HCT116 (cell line): ENCODE data around the gene HMGA1. TPM values are rescaled to one million over a fixed set of nuclear protein-coding genes. Genes with fewer than 3 reads are reported as not detected.

Experiments used
- ATAC-seq: fragments of 200-7000 bp; cut with Tn5 transposase; 2 replicates; pipeline ENCODE4 v1.9.1; 2020; ENCODE audit warnings: mild to moderate bottlenecking, moderate library complexity
- BruUV-seq: library from RNA; stranded (reverse); fragments of 400-500 nt; replicated peaks from 2 replicates; lab custom pipeline; 2021; lab: Mats Ljungman, UMichigan
- CTCF ChIA-PET: fragments of 300-600 bp; sonication (Branson Sonifier 250); formaldehyde crosslinking; loops from one replicate; lab custom pipeline; 2021; ENCODE audit warnings: antibody characterized with exemption; lab: Charles Lee
- POLR2A ChIA-PET: fragments of 300-600, 350-600 bp; sonication (Branson Sonifier 250); formaldehyde crosslinking; loops from one replicate; lab custom pipeline; 2021; ENCODE audit warnings: antibody characterized with exemption; lab: Charles Lee
- RAD21 ChIA-PET, 2 experiments: fragments of 300-600 bp; sonication (Branson Sonifier 250); formaldehyde crosslinking; loops; one replicate each; lab custom pipeline; 2023; ENCODE audit warnings: low total read pairs in 2 of 2; ENCODE audit not compliant: uncharacterized antibody in 2 of 2, unreplicated experiment in 2 of 2, low non-redundant PET in 1 of 2; lab: Charles Lee
- DNase-seq: peaks from one replicate; pipeline ENCODE4 v3.0.0-alpha.2; 2010; ENCODE audit warnings: low read depth, low spot score
- H2AFZ ChIP-seq: fragments of 200-600 bp; shearing (Covaris generic), sonication (generic); 2 replicates; pipeline ENCODE4 v1.6.1; 2017; ENCODE audit warnings: low read depth, mixed run types, mixed read lengths, antibody characterized with exemption, low read length; ENCODE audit not compliant: poor library complexity, severe bottlenecking
- H3K27ac ChIP-seq: 2 replicates; pipeline ENCODE4 v1.5.1; 2012; ENCODE audit warnings: low read depth, low read length
- H3K27me3 ChIP-seq: fragments of 200-600 bp; sonication (generic); 2 replicates; pipeline ENCODE4 v1.6.1; 2016; ENCODE audit warnings: mixed run types, low read length, mixed read lengths; ENCODE audit not compliant: insufficient read depth
- H3K36me3 ChIP-seq, 2 experiments: fragments of 200-500 bp in 1 of 2; fragments of 200-600 bp in 1 of 2; sonication (Bioruptor generic) in 1 of 2; sonication (generic) in 1 of 2; 2 replicates each; pipeline versions ENCODE4 v1.5.1 to v1.6.1; 2014 to 2016; ENCODE audit warnings: low read length in 2 of 2, inconsistent platforms in 1 of 2, mixed read lengths in 1 of 2, mixed run types in 1 of 2; ENCODE audit not compliant: insufficient read depth in 2 of 2, control insufficient read depth in 1 of 2
- H3K4me1 ChIP-seq, 2 experiments: fragments of 200-600 bp in 1 of 2; sonication (generic) in 1 of 2; 2 replicates each; pipeline versions ENCODE4 v1.5.1 to v1.6.1; 2012 to 2017; ENCODE audit warnings: low read length in 2 of 2, inconsistent platforms in 1 of 2, mild to moderate bottlenecking in 1 of 2, mixed read lengths in 1 of 2, mixed run types in 1 of 2, moderate library complexity in 1 of 2; ENCODE audit not compliant: insufficient read depth in 2 of 2, control insufficient read depth in 1 of 2
- H3K4me2 ChIP-seq: fragments of 200-600 bp; sonication (generic); 2 replicates; pipeline ENCODE4 v1.6.1; 2017; ENCODE audit warnings: mixed run types, low read length, mixed read lengths
- H3K4me3 ChIP-seq, 2 experiments: fragments of 200-600 bp in 1 of 2; sonication (generic) in 1 of 2; replicated peaks in 1 of 2; 2 replicates each; pipeline ENCODE4 v1.5.1; 2011 to 2016; ENCODE audit warnings: low read length in 2 of 2, control low read depth in 1 of 2, low read depth in 1 of 2, mild to moderate bottlenecking in 1 of 2, mixed read lengths in 1 of 2, mixed run types in 1 of 2
- H3K79me2 ChIP-seq: fragments of 200-600 bp; sonication (generic); 2 replicates; pipeline ENCODE4 v1.6.1; 2017; ENCODE audit warnings: mild to moderate bottlenecking, mixed run types, low read length, moderate library complexity, mixed read lengths; ENCODE audit not compliant: insufficient read depth
- H3K9ac ChIP-seq: fragments of 200-600 bp; sonication (generic); 2 replicates; pipeline ENCODE4 v1.6.1; 2016; ENCODE audit warnings: low read length, mixed read lengths
- H3K9me2 ChIP-seq: fragments of 200-600 bp; sonication (generic), shearing (Covaris generic); 2 replicates; pipeline ENCODE4 v1.6.1; 2017; ENCODE audit warnings: mixed run types, mild to moderate bottlenecking, moderate library complexity; ENCODE audit not compliant: insufficient read depth
- H3K9me3 ChIP-seq, 2 experiments: fragments of 200-500 bp in 1 of 2; fragments of 200-600 bp in 1 of 2; sonication (Bioruptor generic) in 1 of 2; sonication (generic) in 1 of 2; 2 replicates each; pipeline ENCODE4 v1.6.1; 2014 to 2017; ENCODE audit warnings: low read length in 2 of 2, mixed read lengths in 2 of 2, inconsistent platforms in 1 of 2, low read depth in 1 of 2, mild to moderate bottlenecking in 1 of 2, mixed run types in 1 of 2, moderate library complexity in 1 of 2; ENCODE audit not compliant: control insufficient read depth in 1 of 2, insufficient read depth in 1 of 2
- H4K20me1 ChIP-seq: fragments of 200-600 bp; sonication (generic), shearing (Covaris generic); 2 replicates; pipeline ENCODE4 v1.6.1; 2017; ENCODE audit warnings: mixed run types, mild to moderate bottlenecking, moderate library complexity; ENCODE audit not compliant: insufficient read depth
- CBX3 ChIP-seq: IDR thresholded peaks from 2 replicates; pipeline ENCODE4 v1.6.1; 2012; ENCODE audit warnings: low read depth
- CEBPB ChIP-seq: IDR thresholded peaks from 2 replicates; pipeline ENCODE4 v1.6.1; 2012; ENCODE audit warnings: low read depth
- CTCF ChIP-seq, 3 experiments: fragments of 200-600 bp in 1 of 3; sonication (generic) in 1 of 3; IDR thresholded peaks in 2 of 3; conservative IDR thresholded peaks in 1 of 3; 2 replicates each; pipeline ENCODE4 v1.5.1; 2012 to 2017; ENCODE audit warnings: low read depth in 2 of 3, low read length in 2 of 3, antibody characterized with exemption in 1 of 3, borderline replicate concordance in 1 of 3, control low read depth in 1 of 3, mild to moderate bottlenecking in 1 of 3, mixed read lengths in 1 of 3, mixed run types in 1 of 3, moderate library complexity in 1 of 3; ENCODE audit not compliant: insufficient read depth in 1 of 3
- ELF1 ChIP-seq: IDR thresholded peaks from 2 replicates; pipeline ENCODE4 v1.6.1; 2012; ENCODE audit warnings: low read depth, borderline replicate concordance
- JUND ChIP-seq: IDR thresholded peaks from 2 replicates; pipeline ENCODE4 v1.6.1; 2012
- POLR2A ChIP-seq: IDR thresholded peaks from 2 replicates; pipeline ENCODE4 v1.7.0; 2011; ENCODE audit warnings: borderline replicate concordance; ENCODE audit not compliant: insufficient read depth, insufficient read length; ENCODE audit errors: extremely low read depth
- POLR2AphosphoS5 ChIP-seq: IDR thresholded peaks from 2 replicates; pipeline ENCODE4 v1.6.1; 2011; ENCODE audit warnings: mild to moderate bottlenecking, low read depth, low read length, moderate library complexity
- RAD21 ChIP-seq: IDR thresholded peaks from 2 replicates; pipeline ENCODE4 v1.6.1; 2012; ENCODE audit warnings: low read depth, mild to moderate bottlenecking
- SP1 ChIP-seq: IDR thresholded peaks from 2 replicates; pipeline ENCODE4 v1.6.1; 2012; ENCODE audit warnings: low read depth
- SRF ChIP-seq: IDR thresholded peaks from 2 replicates; pipeline ENCODE4 v1.6.1; 2012; ENCODE audit warnings: low read depth
- YY1 ChIP-seq: IDR thresholded peaks from 2 replicates; pipeline ENCODE4 v1.6.1; 2011; ENCODE audit warnings: low read length, low read depth, moderate library complexity, mild to moderate bottlenecking; ENCODE audit not compliant: insufficient replicate concordance; ENCODE audit errors: extremely low read depth
- ZFX ChIP-seq: fragments of 450-650 bp; IDR thresholded peaks from 2 replicates; pipeline ENCODE4 v1.6.1; 2017
- intact Hi-C: fragments of 100-400 bp; cut with micrococcal nuclease; formaldehyde crosslinking; loops from 2 replicates; pipeline ENCODE4 v1.10.0; 2022
- total RNA-seq: library from RNA; stranded (reverse); gene quantifications from one replicate; pipeline ENCODE4 v1.2.1, GENCODE V29; 2021; ENCODE audit not compliant: unreplicated experiment

Gene HMGA1
- total RNA-seq, 1 experiment from 2014 or later: 2,459 TPM

- CTCF ChIA-PET: interaction anchor here (1.8 kb wide), 1 partner anchor 39 kb away, joined by 6 read pairs; no protein-coding TSS in a partner anchor
- POLR2A ChIA-PET: interaction anchor here (2.7 to 4.2 kb wide), 2 partner anchors 9 to 11 kb away, joined by 16 to 21 read pairs; no protein-coding TSS in a partner anchor
- peaks cover 0 to 20% of the 10 kb centered on the region in 2 experiments; a peak in 2 of 4 replicates for H3K36me3 ChIP-seq
- H3K79me2 ChIP-seq: peaks cover 29% of the 10 kb centered on the region
- H3K4me3 ChIP-seq: no peak overlapping the region
- peaks cover 6% of the 10 kb centered on the region; the same call in 1 of the 2 replicates for H4K20me1 ChIP-seq
- H3K9me2 ChIP-seq: no peaks in the 10 kb centered on the region
- DNase-seq: no peak
- H3K4me1 ChIP-seq: peaks cover 31 to 81% of the 10 kb centered on the region in 2 experiments
- peak overlapping the region; percentile 90; the same call in 1 of the 2 replicates for H3K4me2 ChIP-seq
- H3K9me3 ChIP-seq: no peaks in the 10 kb centered on the region
- H3K9ac ChIP-seq: peak overlapping the region; percentile 87
- BruUV-seq: no TSS peak
- no peaks in the 10 kb centered on the region for H3K27me3 ChIP-seq
- TF ChIP-seq ELF1 (no peak), POLR2AphosphoS5 (0 out of 2 replicates have a peak, but pooled peaks have one; percentile 15)
- RAD21 ChIA-PET: no interaction called here
- no peak for ATAC-seq
- no peak overlapping the region for H2AFZ ChIP-seq
- H3K27ac ChIP-seq: peak overlapping the region; percentile 68
- intact Hi-C loops: no loop called here
These were observed 1.9 kb upstream of the HMGA1 start for GRCh38 chr6:34234667-34235306.

GRCh38 chr6:34235307-34236130 is 1.2 kb upstream of the HMGA1 start:
- Histone ChIP-seq H3K9me3 (no peaks in the 10 kb centered on the region), H3K4me2 (peak overlapping the region; percentile 90), H4K20me1 (peaks cover 6% of the 10 kb centered on the region; the same call in 1 of the 2 replicates), H3K27me3 (no peaks in the 10 kb centered on the region), H3K9me2 (no peaks in the 10 kb centered on the region), H3K79me2 (peaks cover 36% of the 10 kb centered on the region), H2AFZ (no peak overlapping the region), H3K4me3 (peak overlapping the region; percentile 66 to 69), H3K9ac (peak overlapping the region; percentile 87), H3K36me3 (peaks cover 0 to 28% of the 10 kb centered on the region in 2 experiments; a peak in 2 of 4 replicates), H3K27ac (peak overlapping the region; percentile 95), H3K4me1 (peaks cover 31 to 81% of the 10 kb centered on the region in 2 experiments)
- POLR2A ChIA-PET: interaction anchor here (1.0 to 1.9 kb wide), 9 partner anchors 9 to 180 kb away, joined by 3 to 46 read pairs (median 14); partner anchors contain the start of gene SMIM29
- RAD21 ChIA-PET: no interaction called here
- CTCF ChIA-PET: interaction anchor here (1.3 to 1.7 kb wide), 2 partner anchors 40 to 72 kb away, joined by 3 to 5 read pairs; no protein-coding TSS in a partner anchor
- ATAC-seq (peak; percentile 53), DNase-seq (no peak)
- BruUV-seq: no TSS peak
- intact Hi-C loops: loop anchor here (1.0 kb wide), 1 partner anchor 7 kb away; no protein-coding TSS in a partner anchor
- TF ChIP-seq ZFX (peak; percentile 58), CTCF (IDR thresholded peaks at IDR 0.05 in 2 of 3, conservative IDR thresholded peaks at IDR 0.05 in 1 of 3; ENCODE audit: borderline replicate concordance in 1 of 3, insufficient read depth in 1 of 3, low read depth in 2 of 3, low read length in 2 of 3) (peak in 1 of 3 experiments; percentile 2; a peak in 1 of 6 replicates), JUND (no peak), POLR2A (no peak), SRF (no peak), CEBPB (no peak), SP1 (no peak), ELF1 (no peak), YY1 (peak; percentile 67), POLR2AphosphoS5 (peak; percentile 86), CBX3 (no peak), RAD21 (no peak)
